H1 (cell line): ENCODE results near the gene HS6ST2.

Experiments used
- ASH2L ChIP-seq: fragments of 200-600, 300-600 bp; sonication (generic); IDR thresholded peaks from one replicate; pipeline ENCODE4 v1.7.1; 2017; ENCODE audit warnings: low read length
- JUND ChIP-seq: IDR thresholded peaks from 2 replicates; pipeline ENCODE4 v1.6.1; 2011; ENCODE audit warnings: mild to moderate bottlenecking, improper control_type of control experiment, low read length
- POLR2A ChIP-seq, 2 experiments: IDR thresholded peaks; 1 replicate in 1 of 2; 2 replicates in 1 of 2; pipeline ENCODE4 v1.6.1; 2011; ENCODE audit warnings: low read depth in 2 of 2, low read length in 2 of 2, mild to moderate bottlenecking in 2 of 2; ENCODE audit errors: control extremely low read depth in 1 of 2
- TBP ChIP-seq: IDR thresholded peaks from 2 replicates; pipeline ENCODE4 v1.6.1; 2011; ENCODE audit warnings: low read depth, low read length, improper control_type of control experiment
- TF ChIP-seq, protein P1 (sequence below), 3 experiments: IDR thresholded peaks; 1 replicate in 2 of 3; 2 replicates in 1 of 3; pipeline versions ENCODE4 v1.5.1 to v1.6.1; 2011; ENCODE audit warnings: low read length in 3 of 3, mild to moderate bottlenecking in 3 of 3, inconsistent platforms in 2 of 3, low read depth in 1 of 3, moderate library complexity in 1 of 3; ENCODE audit not compliant: insufficient read depth in 1 of 3; ENCODE audit errors: control extremely low read depth in 1 of 3

DNA sequence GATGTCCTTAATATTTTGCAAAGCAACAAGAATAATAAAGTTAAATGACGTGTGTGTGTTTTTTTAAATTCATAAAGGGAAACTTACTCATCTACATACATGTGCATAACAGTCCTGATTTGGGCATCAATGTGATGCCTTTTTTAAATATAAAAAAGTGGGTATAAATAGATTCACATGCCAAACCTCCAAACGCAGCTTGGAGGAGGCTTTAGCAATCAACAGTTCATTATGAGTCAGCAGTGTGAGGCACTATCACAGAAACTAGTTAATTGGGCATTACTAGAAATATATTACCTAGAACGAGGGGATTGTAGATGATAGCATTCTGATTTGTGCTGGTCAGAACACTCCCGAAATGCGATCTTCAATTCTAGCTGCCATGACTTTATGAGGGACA is 115.1 kb downstream of the HS6ST2 start:
- TF ChIP-seq, protein P1, sequence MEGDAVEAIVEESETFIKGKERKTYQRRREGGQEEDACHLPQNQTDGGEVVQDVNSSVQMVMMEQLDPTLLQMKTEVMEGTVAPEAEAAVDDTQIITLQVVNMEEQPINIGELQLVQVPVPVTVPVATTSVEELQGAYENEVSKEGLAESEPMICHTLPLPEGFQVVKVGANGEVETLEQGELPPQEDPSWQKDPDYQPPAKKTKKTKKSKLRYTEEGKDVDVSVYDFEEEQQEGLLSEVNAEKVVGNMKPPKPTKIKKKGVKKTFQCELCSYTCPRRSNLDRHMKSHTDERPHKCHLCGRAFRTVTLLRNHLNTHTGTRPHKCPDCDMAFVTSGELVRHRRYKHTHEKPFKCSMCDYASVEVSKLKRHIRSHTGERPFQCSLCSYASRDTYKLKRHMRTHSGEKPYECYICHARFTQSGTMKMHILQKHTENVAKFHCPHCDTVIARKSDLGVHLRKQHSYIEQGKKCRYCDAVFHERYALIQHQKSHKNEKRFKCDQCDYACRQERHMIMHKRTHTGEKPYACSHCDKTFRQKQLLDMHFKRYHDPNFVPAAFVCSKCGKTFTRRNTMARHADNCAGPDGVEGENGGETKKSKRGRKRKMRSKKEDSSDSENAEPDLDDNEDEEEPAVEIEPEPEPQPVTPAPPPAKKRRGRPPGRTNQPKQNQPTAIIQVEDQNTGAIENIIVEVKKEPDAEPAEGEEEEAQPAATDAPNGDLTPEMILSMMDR (IDR thresholded peaks at IDR 0.05; ENCODE audit: control extremely low read depth in 1 of 3, insufficient read depth in 1 of 3, low read depth in 1 of 3, low read length in 3 of 3), result no peak
- no peak for TF ChIP-seq TBP
- no peak for TF ChIP-seq JUND
- TF ChIP-seq ASH2L, result no peak
- no peak for TF ChIP-seq POLR2A (IDR thresholded peaks at IDR 0.05; ENCODE audit: control extremely low read depth in 1 of 2, low read depth in 2 of 2, low read length in 2 of 2)
